22Rv1 (cell line): ENCODE results near the gene STKLD1.

ENCODE experiments used
- ZFX ChIP-seq: fragments of 450-650 bp; IDR thresholded peaks from 2 replicates; pipeline ENCODE4 v1.6.1; 2017; ENCODE audit warnings: antibody characterized with exemption, borderline replicate concordance
- TF ChIP-seq, protein P1 (sequence below): fragments of 450-650 bp; IDR thresholded peaks from 2 replicates; pipeline ENCODE4 v1.5.1; 2017; ENCODE audit warnings: mild to moderate bottlenecking

DNA sequence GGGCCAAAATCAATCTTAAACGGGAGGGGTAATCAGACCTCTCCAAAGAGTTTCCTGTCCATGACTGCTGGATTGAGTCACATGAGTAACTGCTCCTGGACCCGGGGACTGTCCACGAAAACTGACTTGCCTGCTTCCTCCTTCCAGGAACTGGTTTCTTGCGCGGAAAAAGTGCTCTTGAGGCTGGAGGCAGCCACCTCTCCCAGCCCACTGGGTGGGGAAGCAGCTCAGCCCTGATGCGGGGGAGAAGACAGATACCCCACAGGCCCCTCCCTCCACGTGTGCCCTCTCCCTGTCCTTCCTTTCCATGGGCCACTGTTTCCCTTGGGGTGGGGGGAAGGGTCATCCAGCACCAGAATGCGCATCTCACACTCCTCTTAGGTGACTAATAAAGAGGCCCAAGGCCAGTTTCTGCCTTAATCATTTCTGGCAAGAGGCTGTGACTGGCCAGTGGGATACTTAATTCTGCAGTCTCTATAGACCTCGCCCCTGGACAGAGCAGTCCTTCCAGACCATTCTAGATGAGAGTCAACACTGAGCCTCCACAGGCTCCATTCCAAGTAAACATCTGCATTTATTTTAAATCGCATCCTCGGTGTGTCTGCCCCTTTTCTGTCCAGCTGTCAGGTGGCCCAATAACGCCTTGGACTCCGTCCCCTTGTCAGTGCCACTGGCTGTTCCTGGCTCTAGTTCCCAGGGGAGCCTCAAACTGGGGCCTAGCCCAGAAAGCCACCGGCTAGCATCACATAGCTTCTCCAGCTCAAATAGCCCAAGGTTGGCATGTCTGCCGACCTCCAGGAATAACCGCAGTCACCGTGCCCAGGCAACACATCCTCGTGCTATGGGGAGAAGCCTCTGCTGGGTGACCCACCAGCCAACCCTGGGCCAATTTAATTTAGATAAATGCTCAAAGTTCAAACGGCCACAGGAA, 29.6 kb downstream of the STKLD1 start:
- TF ChIP-seq, protein P1, sequence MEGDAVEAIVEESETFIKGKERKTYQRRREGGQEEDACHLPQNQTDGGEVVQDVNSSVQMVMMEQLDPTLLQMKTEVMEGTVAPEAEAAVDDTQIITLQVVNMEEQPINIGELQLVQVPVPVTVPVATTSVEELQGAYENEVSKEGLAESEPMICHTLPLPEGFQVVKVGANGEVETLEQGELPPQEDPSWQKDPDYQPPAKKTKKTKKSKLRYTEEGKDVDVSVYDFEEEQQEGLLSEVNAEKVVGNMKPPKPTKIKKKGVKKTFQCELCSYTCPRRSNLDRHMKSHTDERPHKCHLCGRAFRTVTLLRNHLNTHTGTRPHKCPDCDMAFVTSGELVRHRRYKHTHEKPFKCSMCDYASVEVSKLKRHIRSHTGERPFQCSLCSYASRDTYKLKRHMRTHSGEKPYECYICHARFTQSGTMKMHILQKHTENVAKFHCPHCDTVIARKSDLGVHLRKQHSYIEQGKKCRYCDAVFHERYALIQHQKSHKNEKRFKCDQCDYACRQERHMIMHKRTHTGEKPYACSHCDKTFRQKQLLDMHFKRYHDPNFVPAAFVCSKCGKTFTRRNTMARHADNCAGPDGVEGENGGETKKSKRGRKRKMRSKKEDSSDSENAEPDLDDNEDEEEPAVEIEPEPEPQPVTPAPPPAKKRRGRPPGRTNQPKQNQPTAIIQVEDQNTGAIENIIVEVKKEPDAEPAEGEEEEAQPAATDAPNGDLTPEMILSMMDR: no peak
- TF ChIP-seq ZFX: no peak
